H1 (cell line): ENCODE measurements around the gene SOX10. TPM values are rescaled to one million over a fixed set of nuclear protein-coding genes. Genes with fewer than 3 reads are reported as not detected.
A peak's percentile ranks its signal among the peaks of the same experiment; 100 is the strongest.

Experiments
- CTCF ChIA-PET: fragments of 300-600 bp; sonication (Branson Sonifier 250); formaldehyde crosslinking; loops from one replicate; lab custom pipeline; 2021; ENCODE audit not compliant: partially characterized antibody; lab: Charles Lee
- POLR2A ChIA-PET: fragments of 300-600 bp; sonication (Branson Sonifier 250); formaldehyde crosslinking; loops from one replicate; lab custom pipeline; 2021; ENCODE audit warnings: inconsistent platforms; ENCODE audit not compliant: partially characterized antibody; lab: Charles Lee
- DNase-seq, 2 experiments: peaks; one replicate each; pipeline versions ENCODE4 v3.0.0 to v3.0.0-alpha.2; 2010 to 2022; ENCODE audit warnings: low spot score in 2 of 2, low read depth in 1 of 2, mixed read lengths in 1 of 2
- FAIRE-seq: peaks from 2 replicates; lab custom pipeline; 2011; peaks lifted over from hg19 to GRCh38; lab: Jason Lieb, UNC
- H2AFZ ChIP-seq: 2 replicates; pipeline ENCODE4 v1.8.1; 2012; ENCODE audit warnings: low read length, inconsistent platforms
- H2AK5ac ChIP-seq: 2 replicates; pipeline ENCODE4 v1.6.1; 2013; ENCODE audit warnings: low read depth, low read length
- H2BK120ac ChIP-seq: replicated peaks from 2 replicates; pipeline ENCODE3; 2013; ENCODE audit warnings: low read depth, low read length, inconsistent platforms
- H2BK12ac ChIP-seq: 2 replicates; pipeline ENCODE4 v1.6.1; 2013; ENCODE audit warnings: low read depth, low read length
- H2BK15ac ChIP-seq: 2 replicates; pipeline ENCODE4 v1.6.1; 2013; ENCODE audit warnings: low read length
- H2BK20ac ChIP-seq: 2 replicates; pipeline ENCODE4 v1.6.1; 2013; ENCODE audit warnings: low read length
- H2BK5ac ChIP-seq: 2 replicates; pipeline ENCODE4 v1.6.1; 2013; ENCODE audit warnings: low read depth, low read length
- H3K14ac ChIP-seq: 2 replicates; pipeline ENCODE4 v1.6.1; 2013; ENCODE audit warnings: inconsistent platforms; ENCODE audit not compliant: insufficient read length
- H3K18ac ChIP-seq: 2 replicates; pipeline ENCODE4 v1.6.1; 2013; ENCODE audit warnings: low read length; ENCODE audit errors: extremely low read depth
- H3K23ac ChIP-seq: 2 replicates; pipeline ENCODE4 v1.6.1; 2013; ENCODE audit warnings: inconsistent platforms; ENCODE audit not compliant: insufficient read length
- H3K23me2 ChIP-seq: 2 replicates; pipeline ENCODE4 v1.6.1; 2013; ENCODE audit warnings: low read depth, low read length
- H3K27ac ChIP-seq: 2 replicates; pipeline ENCODE4 v1.6.1; 2011; ENCODE audit warnings: low read depth, low read length, inconsistent platforms
- H3K27me3 ChIP-seq, 4 experiments: replicated peaks in 1 of 4; 1 replicate in 1 of 4; 2 replicates in 3 of 4; pipeline versions ENCODE4 v1.6.1 to v1.8.1; 2011 to 2013; ENCODE audit warnings: low read length in 3 of 4, mild to moderate bottlenecking in 3 of 4, inconsistent platforms in 2 of 4, mixed read lengths in 2 of 4, moderate library complexity in 1 of 4; ENCODE audit not compliant: control insufficient read depth in 3 of 4, insufficient read depth in 3 of 4; ENCODE audit errors: extremely low read depth in 1 of 4
- H3K36me3 ChIP-seq, 4 experiments: 2 replicates each; pipeline versions ENCODE4 v1.6.1 to v1.8.1; 2011 to 2013; ENCODE audit warnings: mild to moderate bottlenecking in 4 of 4, low read length in 3 of 4, moderate library complexity in 2 of 4, control low read depth in 1 of 4, inconsistent platforms in 1 of 4; ENCODE audit not compliant: insufficient read depth in 4 of 4, control insufficient read depth in 2 of 4
- H3K4ac ChIP-seq: replicated peaks from 2 replicates; pipeline ENCODE3; 2013; ENCODE audit warnings: low read length, low read depth, mixed read lengths, inconsistent platforms; ENCODE audit not compliant: insufficient read length
- H3K4me1 ChIP-seq, 4 experiments: replicated peaks in 1 of 4; 1 replicate in 1 of 4; 2 replicates in 3 of 4; pipeline versions ENCODE4 v1.6.1 to v1.8.1; 2011 to 2013; ENCODE audit warnings: low read length in 3 of 4, inconsistent platforms in 2 of 4, mixed read lengths in 1 of 4; ENCODE audit not compliant: insufficient read depth in 4 of 4, control insufficient read depth in 3 of 4
- H3K4me2 ChIP-seq, 2 experiments: 2 replicates each; pipeline versions ENCODE4 v1.6.1 to v1.8.1; 2011 to 2013; ENCODE audit warnings: low read depth in 2 of 2, low read length in 2 of 2, control low read depth in 1 of 2, inconsistent platforms in 1 of 2, mild to moderate bottlenecking in 1 of 2; ENCODE audit not compliant: insufficient read depth in 1 of 2
- H3K4me3 ChIP-seq, 4 experiments: fragments of 200-600, 300-600 bp in 1 of 4; sonication (generic), shearing (Covaris generic), sonication (Bioruptor Twin) in 1 of 4; 2 replicates each; pipeline versions ENCODE4 v1.5.1 to v1.8.1; 2011 to 2016; ENCODE audit warnings: low read length in 4 of 4, low read depth in 3 of 4, control low read depth in 2 of 4, inconsistent platforms in 2 of 4, mild to moderate bottlenecking in 2 of 4, mixed read lengths in 1 of 4, moderate library complexity in 1 of 4; ENCODE audit not compliant: insufficient read depth in 2 of 4; ENCODE audit errors: extremely low read depth in 1 of 4
- H3K56ac ChIP-seq: replicated peaks from 2 replicates; pipeline ENCODE3; 2013; ENCODE audit warnings: low read depth, mild to moderate bottlenecking, mixed read lengths, low read length, inconsistent platforms; ENCODE audit not compliant: insufficient read length
- H3K79me1 ChIP-seq: 2 replicates; pipeline ENCODE4 v1.6.1; 2013; ENCODE audit warnings: low read depth, low read length, control low read depth
- H3K79me2 ChIP-seq, 2 experiments: 2 replicates each; pipeline versions ENCODE4 v1.6.1 to v1.8.1; 2012 to 2013; ENCODE audit warnings: low read length in 2 of 2, mild to moderate bottlenecking in 2 of 2, inconsistent platforms in 1 of 2; ENCODE audit not compliant: insufficient read depth in 2 of 2, control insufficient read depth in 1 of 2
- H3K9ac ChIP-seq, 4 experiments: replicated peaks in 1 of 4; 1 replicate in 1 of 4; 2 replicates in 3 of 4; pipeline versions ENCODE4 v1.6.1 to v1.8.1; 2011 to 2013; ENCODE audit warnings: low read depth in 3 of 4, low read length in 3 of 4, control low read depth in 2 of 4, mild to moderate bottlenecking in 2 of 4, moderate library complexity in 2 of 4, inconsistent platforms in 1 of 4; ENCODE audit errors: extremely low read depth in 1 of 4
- H3K9me3 ChIP-seq, 2 experiments: 2 replicates each; pipeline versions ENCODE4 v1.6.1 to v1.8.1; 2012 to 2013; ENCODE audit warnings: mild to moderate bottlenecking in 2 of 2, moderate library complexity in 2 of 2, control low read depth in 1 of 2, inconsistent platforms in 1 of 2, low read depth in 1 of 2, low read length in 1 of 2, mixed read lengths in 1 of 2; ENCODE audit not compliant: insufficient read depth in 2 of 2
- H4K20me1 ChIP-seq, 2 experiments: replicated peaks in 1 of 2; 2 replicates each; pipeline versions ENCODE3 to v1.8.1; 2011 to 2013; ENCODE audit warnings: inconsistent platforms in 2 of 2, low read length in 2 of 2, mild to moderate bottlenecking in 1 of 2; ENCODE audit not compliant: insufficient read depth in 2 of 2, control insufficient read depth in 1 of 2
- H4K5ac ChIP-seq: 2 replicates; pipeline ENCODE4 v1.6.1; 2013; ENCODE audit warnings: low read length, low read depth, mixed read lengths, inconsistent platforms; ENCODE audit not compliant: insufficient read length
- H4K8ac ChIP-seq: 2 replicates; pipeline ENCODE4 v1.8.0; 2013; ENCODE audit warnings: mild to moderate bottlenecking, moderate library complexity, low read length, inconsistent platforms; ENCODE audit not compliant: insufficient read depth; ENCODE audit errors: extremely low read depth
- H4K91ac ChIP-seq: replicated peaks from 2 replicates; pipeline ENCODE3; 2013; ENCODE audit warnings: low read length, mixed read lengths, inconsistent platforms; ENCODE audit not compliant: insufficient read length
- PHF8 ChIP-seq: fragments of 200-600 bp; sonication (generic); conservative IDR thresholded peaks from 2 replicates; pipeline ENCODE4 v1.7.1; 2012; ENCODE audit warnings: low read depth, mild to moderate bottlenecking, inconsistent platforms, low read length, moderate library complexity
- WGBS, 2 experiments: shearing (Covaris generic) in 1 of 2; methylation state at CpG; one replicate each; pipeline versions ENCODE4 v1.1.6 to v1.1.7; 2013 to 2015; ENCODE audit warnings: low lambda C conversion rate in 2 of 2, mixed read lengths in 2 of 2, inconsistent platforms in 1 of 2, low coverage in 1 of 2, missing lambda C conversion rate in 1 of 2; ENCODE audit not compliant: insufficient replicate concordance in 2 of 2, insufficient coverage in 1 of 2, insufficient read length in 1 of 2; ENCODE audit errors: extremely low coverage in 1 of 2, missing lambda C conversion rate in 1 of 2; 5-methylcytosine and 5-hydroxymethylcytosine counted together
- polyA plus RNA-seq, 7 experiments: library from polyadenylated mRNA; depleted of rRNA in 3 of 7; stranded (reverse) in 5 of 7; unstranded in 2 of 7; fragments of >200 nt in 5 of 7; fragments of 200-250 nt in 2 of 7; gene quantifications; 1 replicate in 5 of 7; 2 replicates in 1 of 7; 4 replicates in 1 of 7; pipeline versions ENCODE4 v1.2.1 to v1.2.3, GENCODE V29; 2011 to 2013; ENCODE audit warnings: missing spikeins in 2 of 7, mixed read lengths in 2 of 7
- total RNA-seq: library from RNA; stranded (reverse); fragmentation: NEBNext Ultra II Directional; extraction: Animal tissue kit (Norgen Biotek cat#: 25700); gene quantifications from 2 replicates; pipeline ENCODE4 v1.2.1, GENCODE V29; 2021

The SOX10 gene
- total and polyA plus RNA-seq, 2 of the 8 experiments (the other 6 are each of a cell fraction or from before 2014, with no cell fraction given) = 2.7 TPM

DNA sequence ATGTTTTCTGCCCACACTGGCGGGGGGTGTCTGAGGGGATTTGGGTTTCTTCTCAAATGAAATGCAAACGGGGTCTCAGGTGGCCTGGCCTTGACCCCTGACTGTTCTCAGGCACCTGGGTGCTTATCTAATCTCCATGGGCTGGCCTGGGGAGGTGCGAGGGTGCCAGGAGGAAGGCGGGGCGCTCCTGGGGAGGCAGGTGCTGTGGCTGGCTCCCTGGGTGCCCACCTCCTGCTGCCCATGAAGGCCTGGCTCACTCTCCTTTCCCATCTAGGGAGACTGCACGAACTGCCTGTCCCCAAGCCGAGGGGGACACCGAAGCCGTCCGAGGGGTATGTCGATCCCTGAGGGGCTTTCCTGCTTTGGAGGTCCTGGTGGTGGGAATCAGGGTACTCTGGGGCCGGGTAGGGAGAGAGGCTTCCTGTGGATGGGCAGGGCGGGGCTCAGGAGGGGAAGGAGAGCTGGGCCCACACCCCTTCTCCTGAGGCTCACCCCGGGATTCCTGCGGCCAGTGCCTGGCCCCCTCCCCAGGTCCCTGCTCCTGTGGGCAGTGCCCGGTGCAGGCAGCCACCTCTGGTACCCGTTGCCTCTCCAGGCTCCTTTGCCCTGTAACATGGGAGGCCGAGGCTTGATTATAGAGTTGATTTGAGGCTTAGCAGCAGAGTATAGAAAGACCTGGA is 59.8 kb downstream of the SOX10 start:
- no peak overlapping the region for H3K14ac ChIP-seq
- no peak overlapping the region for H2AK5ac ChIP-seq
- no peak overlapping the region for H2BK12ac ChIP-seq
- ChIA-PET POLR2A (interaction anchor here (0.6 to 1.1 kb wide), 4 partner anchors 8 to 29 kb away, joined by 3 to 5 read pairs (median 3); partner anchors contain the start of genes C22orf23, MICALL1 and POLR2F), CTCF (interaction anchor here (0.8 to 2.9 kb wide), 7 partner anchors 9 to 263 kb away, joined by 3 to 13 read pairs (median 3); no protein-coding TSS in a partner anchor)
- FAIRE-seq (no peak), DNase-seq (no peak)
- peak overlapping the region; percentile 51; the same call in 1 of the 2 replicates for H4K8ac ChIP-seq
- no peaks in the 10 kb centered on the region for H3K23me2 ChIP-seq
- H3K27ac ChIP-seq = no peak overlapping the region
- no peak overlapping the region for H3K4ac ChIP-seq
- H2AFZ ChIP-seq = no peak overlapping the region
- no peak overlapping the region for H3K23ac ChIP-seq
- H3K79me2 ChIP-seq = no peaks in the 10 kb centered on the region
- H3K4me1 ChIP-seq = no peaks in the 10 kb centered on the region
- H2BK15ac ChIP-seq = no peak overlapping the region
- H4K91ac ChIP-seq = no peak overlapping the region
- peaks cover 0 to 1% of the 10 kb centered on the region in 2 experiments for H4K20me1 ChIP-seq
- TF ChIP-seq PHF8 = no peak
- no peak overlapping the region for H2BK120ac ChIP-seq
- H2BK5ac ChIP-seq = no peak overlapping the region
- peaks cover 3 to 13% (median 8%) of the 10 kb centered on the region in 4 experiments; a peak in 6 of 8 replicates for H3K36me3 ChIP-seq
- H3K56ac ChIP-seq = no peak overlapping the region
- H3K18ac ChIP-seq = no peak overlapping the region
- H3K27me3 ChIP-seq = no peaks in the 10 kb centered on the region
- H3K9me3 ChIP-seq = no peaks in the 10 kb centered on the region
- H3K79me1 ChIP-seq = no peaks in the 10 kb centered on the region
- no peak overlapping the region for H2BK20ac ChIP-seq
- H3K9ac ChIP-seq = no peak overlapping the region
- no peak overlapping the region for H3K4me3 ChIP-seq
- no peak overlapping the region for H4K5ac ChIP-seq
- no peak overlapping the region for H3K4me2 ChIP-seq
- 87% methylated on average over 14 of the region's 18 CpGs; no CpG with 5 or more reads in 1 of the 2 experiments for WGBS, 2 experiments
